ENCODE results near the gene QPRT. TPM values are rescaled to one million over a fixed set of nuclear protein-coding genes. Genes with fewer than 3 reads are reported as not detected.

Gene QPRT
- total RNA-seq: 33.4 and 45.3 TPM in 2 replicates

GRCh38 chr16:29678691-29679267 is at the start of gene QPRT:
QPRT (plus strand) TSS chr16:29679180; CDS start chr16:29679198, 18 bp downstream.

GRCh38 chr16:29663016-29663806 is 15.8 kb upstream of the QPRT start, which contains the start of gene SPN:
SPN (plus strand) TSS chr16:29663247; CDS start chr16:29663729, 482 bp downstream.

GRCh38 chr16:29745853-29746345 is 66.9 kb downstream of the QPRT start, which contains the start of gene C16orf54:
C16orf54 (minus strand) TSS chr16:29745990; CDS start chr16:29744951, 1,039 bp downstream.

Other genes starting within 250 kb of the QPRT start
- gene BOLA2, start 224.8 kb upstream of the QPRT start, total RNA-seq: 9.1 and 11.9 TPM in 2 replicates
- gene SLX1B, start 224.6 kb upstream of the QPRT start, total RNA-seq: 6.5 and 15.3 TPM in 2 replicates
- gene SULT1A4, start 219.3 kb upstream of the QPRT start, total RNA-seq: 0.32 and 1.5 TPM in 2 replicates
- gene NPIPB12, start 172.8 kb upstream of the QPRT start, total RNA-seq: 5.2 and 21.7 TPM in 2 replicates
- gene SPN, start 15.9 kb upstream of the QPRT start, total RNA-seq: not detected in 2 replicates
- 1.3 and 1.6 TPM in 2 replicates for gene C16orf54, start 66.8 kb downstream of the QPRT start, total RNA-seq
- not detected in 2 replicates for gene ZG16, start 99.1 kb downstream of the QPRT start, total RNA-seq
- gene KIF22, start 111.6 kb downstream of the QPRT start, total RNA-seq: 8.4 and 8.8 TPM in 2 replicates
- 145 and 209 TPM in 2 replicates for gene MAZ, start 127.3 kb downstream of the QPRT start, total RNA-seq
- gene PRRT2, start 133.0 kb downstream of the QPRT start, total RNA-seq: 5.2 and 6.5 TPM in 2 replicates
- 21.1 TPM in 2 replicates for gene PAGR1, start 137.0 kb downstream of the QPRT start, total RNA-seq
- 392 and 503 TPM in 2 replicates for gene MVP, start 141.3 kb downstream of the QPRT start, total RNA-seq
- gene CDIPT, start 184.0 kb downstream of the QPRT start, total RNA-seq: 108 and 112 TPM in 2 replicates
- 0.85 and 1.1 TPM in 2 replicates for gene SEZ6L2, start 220.4 kb downstream of the QPRT start, total RNA-seq
- 1.5 and 2.1 TPM in 2 replicates for gene ASPHD1, start 221.3 kb downstream of the QPRT start, total RNA-seq
- gene KCTD13, start 247.0 kb downstream of the QPRT start, total RNA-seq: 11.9 and 13.3 TPM in 2 replicates

All from hair follicle dermal papilla cell (primary cell).